H1 (cell line): ENCODE results near the gene KATNAL1. TPM values are rescaled to one million over a fixed set of nuclear protein-coding genes. Genes with fewer than 3 reads are reported as not detected.

Experiments used
- ASH2L ChIP-seq: fragments of 200-600, 300-600 bp; sonication (generic); IDR thresholded peaks from one replicate; pipeline ENCODE4 v1.7.1; 2017; ENCODE audit warnings: low read length
- BCL11A ChIP-seq, 2 experiments: IDR thresholded peaks; one replicate each; pipeline ENCODE4 v1.6.1; 2011; ENCODE audit warnings: low read depth in 2 of 2, low read length in 2 of 2, mild to moderate bottlenecking in 2 of 2
- CBX5 ChIP-seq: fragments of 300-800, 300-1000 bp; sonication (generic); IDR thresholded peaks from 2 replicates; pipeline ENCODE4 v1.7.1; 2016; ENCODE audit warnings: antibody characterized with exemption, low read length, low read depth
- CHD1 ChIP-seq: IDR thresholded peaks from 2 replicates; pipeline ENCODE4 v1.6.1; 2012; ENCODE audit warnings: low read depth, low read length, improper control_type of control experiment
- CHD2 ChIP-seq: IDR thresholded peaks from 2 replicates; pipeline ENCODE4 v1.6.1; 2012; ENCODE audit warnings: low read length, improper control_type of control experiment
- EGR1 ChIP-seq: IDR thresholded peaks from 2 replicates; pipeline ENCODE4 v1.6.1; 2011; ENCODE audit warnings: low read depth, low read length, borderline replicate concordance
- GTF2F1 ChIP-seq: IDR thresholded peaks from 2 replicates; pipeline ENCODE4 v1.6.1; 2012; ENCODE audit warnings: low read depth, low read length, improper control_type of control experiment, borderline replicate concordance
- JUND ChIP-seq: IDR thresholded peaks from 2 replicates; pipeline ENCODE4 v1.6.1; 2011; ENCODE audit warnings: mild to moderate bottlenecking, improper control_type of control experiment, low read length
- KDM1A ChIP-seq: fragments of 200-600, 300-600 bp; sonication (generic); IDR thresholded peaks from 2 replicates; pipeline ENCODE4 v1.7.1; 2016; ENCODE audit warnings: mild to moderate bottlenecking, low read length, borderline replicate concordance
- KDM4A ChIP-seq: IDR thresholded peaks from one replicate; pipeline ENCODE4 v1.7.1; 2012; ENCODE audit warnings: low read depth, mild to moderate bottlenecking, moderate library complexity, low read length, inconsistent platforms; ENCODE audit not compliant: severe bottlenecking
- MAFK ChIP-seq: IDR thresholded peaks from 2 replicates; pipeline ENCODE4 v1.6.1; 2012; ENCODE audit warnings: low read depth, mild to moderate bottlenecking, improper control_type of control experiment, low read length
- NRF1 ChIP-seq: IDR thresholded peaks from 2 replicates; pipeline ENCODE4 v1.6.1; 2011; ENCODE audit warnings: mild to moderate bottlenecking, low read depth, low read length, improper control_type of control experiment
- RNF2 ChIP-seq: fragments of 200-900, 300-1000 bp; sonication (generic); IDR thresholded peaks from 2 replicates; pipeline ENCODE4 v1.7.1; 2016; ENCODE audit warnings: borderline replicate concordance, low read depth, mild to moderate bottlenecking, antibody characterized with exemption, low read length; ENCODE audit not compliant: poor library complexity, severe bottlenecking; ENCODE audit errors: missing control alignments
- SAP30 ChIP-seq: fragments of 300-600 bp; sonication (generic); IDR thresholded peaks from 2 replicates; pipeline ENCODE4 v1.7.1; 2012; ENCODE audit warnings: low read length, moderate library complexity, mild to moderate bottlenecking, inconsistent platforms; ENCODE audit not compliant: insufficient read depth, insufficient replicate concordance
- SIN3A ChIP-seq, 2 experiments: IDR thresholded peaks in 1 of 2; conservative IDR thresholded peaks in 1 of 2; 2 replicates each; pipeline ENCODE4 v1.6.1; 2011 to 2012; ENCODE audit warnings: low read length in 2 of 2, improper control_type of control experiment in 1 of 2, low read depth in 1 of 2, mild to moderate bottlenecking in 1 of 2
- SP4 ChIP-seq: IDR thresholded peaks from 2 replicates; pipeline ENCODE4 v1.6.1; 2012; ENCODE audit warnings: low read length, inconsistent platforms
- TAF1 ChIP-seq: IDR thresholded peaks from 2 replicates; pipeline ENCODE4 v1.6.1; 2011; ENCODE audit warnings: mild to moderate bottlenecking, low read depth, low read length
- TBP ChIP-seq: IDR thresholded peaks from 2 replicates; pipeline ENCODE4 v1.6.1; 2011; ENCODE audit warnings: low read depth, low read length, improper control_type of control experiment
- TCF12 ChIP-seq: IDR thresholded peaks from 2 replicates; pipeline ENCODE4 v1.6.1; 2011; ENCODE audit warnings: low read depth, mild to moderate bottlenecking, low read length
- polyA plus RNA-seq, 7 experiments: library from polyadenylated mRNA; depleted of rRNA in 3 of 7; stranded (reverse) in 5 of 7; unstranded in 2 of 7; fragments of >200 nt in 5 of 7; fragments of 200-250 nt in 2 of 7; gene quantifications; 1 replicate in 5 of 7; 2 replicates in 1 of 7; 4 replicates in 1 of 7; pipeline versions ENCODE4 v1.2.1 to v1.2.3, GENCODE V29; 2011 to 2013; ENCODE audit warnings: missing spikeins in 2 of 7, mixed read lengths in 2 of 7
- total RNA-seq: library from RNA; stranded (reverse); fragmentation: NEBNext Ultra II Directional; extraction: Animal tissue kit (Norgen Biotek cat#: 25700); gene quantifications from 2 replicates; pipeline ENCODE4 v1.2.1, GENCODE V29; 2021
- TF ChIP-seq, protein P1 (sequence below): IDR thresholded peaks from 2 replicates; pipeline ENCODE4 v1.6.1; 2011; ENCODE audit warnings: low read length, improper control_type of control experiment
- TF ChIP-seq, protein P2 (sequence below): IDR thresholded peaks from 2 replicates; pipeline ENCODE4 v1.6.1; 2011; ENCODE audit warnings: low read depth, mild to moderate bottlenecking, low read length; ENCODE audit not compliant: insufficient read depth
- TF ChIP-seq, protein P3 (sequence below), 3 experiments: IDR thresholded peaks; 1 replicate in 2 of 3; 2 replicates in 1 of 3; pipeline versions ENCODE4 v1.5.1 to v1.6.1; 2011; ENCODE audit warnings: low read length in 3 of 3, mild to moderate bottlenecking in 3 of 3, inconsistent platforms in 2 of 3, low read depth in 1 of 3, moderate library complexity in 1 of 3; ENCODE audit not compliant: insufficient read depth in 1 of 3; ENCODE audit errors: control extremely low read depth in 1 of 3

KATNAL1 gene
- total and polyA plus RNA-seq, 2 of the 8 experiments (the other 6 are each of a cell fraction or from before 2014, with no cell fraction given) = 4.0 to 13.2 TPM

DNA sequence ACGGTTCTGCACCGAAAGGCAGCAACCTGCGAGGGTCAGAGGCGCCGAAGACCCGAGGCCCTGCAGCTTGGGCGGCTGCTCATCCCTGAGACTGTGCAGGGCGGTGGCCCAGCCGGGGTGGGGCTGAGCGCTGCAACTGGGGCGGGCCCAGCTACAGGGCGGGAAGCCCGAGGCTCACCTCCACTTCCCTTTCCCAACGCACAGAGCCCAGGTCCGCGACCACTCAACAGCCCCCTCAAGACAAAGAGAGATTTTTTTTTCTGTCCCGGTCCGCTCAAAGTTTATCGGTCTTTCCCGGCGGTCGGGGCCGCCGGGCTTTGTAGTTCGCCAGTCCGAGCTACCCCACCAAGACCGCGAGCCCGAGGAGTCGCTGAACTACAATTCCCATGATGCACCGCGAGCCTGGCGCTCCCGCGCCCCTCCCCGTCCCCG is 573 bp downstream of the KATNAL1 start (continued):
- TF ChIP-seq KDM4A (no peak), SP4 (no peak), GTF2F1 (no peak), CHD1 (no peak), EGR1 (no peak), MAFK (no peak), JUND (no peak), ASH2L (peak; percentile 26), CHD2 (no peak), TBP (peak; percentile 51; the same call in 1 of the 2 replicates), SIN3A (conservative IDR thresholded peaks at IDR 0.05 in 1 of 2, IDR thresholded peaks at IDR 0.05 in 1 of 2; ENCODE audit: low read depth in 1 of 2, low read length in 2 of 2) (0 out of 4 replicates have a peak, but pooled peaks of 1 of the 2 experiments have one; percentile 58), NRF1 (no peak), TAF1 (peak; percentile 72), TCF12 (no peak), SAP30 (no peak), RNF2 (no peak), CBX5 (no peak), BCL11A (IDR thresholded peaks at IDR 0.05; ENCODE audit: low read depth in 2 of 2, low read length in 2 of 2) (no peak), KDM1A (no peak)
- TF ChIP-seq, protein P1, sequence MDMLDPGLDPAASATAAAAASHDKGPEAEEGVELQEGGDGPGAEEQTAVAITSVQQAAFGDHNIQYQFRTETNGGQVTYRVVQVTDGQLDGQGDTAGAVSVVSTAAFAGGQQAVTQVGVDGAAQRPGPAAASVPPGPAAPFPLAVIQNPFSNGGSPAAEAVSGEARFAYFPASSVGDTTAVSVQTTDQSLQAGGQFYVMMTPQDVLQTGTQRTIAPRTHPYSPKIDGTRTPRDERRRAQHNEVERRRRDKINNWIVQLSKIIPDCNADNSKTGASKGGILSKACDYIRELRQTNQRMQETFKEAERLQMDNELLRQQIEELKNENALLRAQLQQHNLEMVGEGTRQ = no peak
- TF ChIP-seq, protein P2, sequence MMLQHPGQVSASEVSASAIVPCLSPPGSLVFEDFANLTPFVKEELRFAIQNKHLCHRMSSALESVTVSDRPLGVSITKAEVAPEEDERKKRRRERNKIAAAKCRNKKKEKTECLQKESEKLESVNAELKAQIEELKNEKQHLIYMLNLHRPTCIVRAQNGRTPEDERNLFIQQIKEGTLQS = no peak
- TF ChIP-seq, protein P3, sequence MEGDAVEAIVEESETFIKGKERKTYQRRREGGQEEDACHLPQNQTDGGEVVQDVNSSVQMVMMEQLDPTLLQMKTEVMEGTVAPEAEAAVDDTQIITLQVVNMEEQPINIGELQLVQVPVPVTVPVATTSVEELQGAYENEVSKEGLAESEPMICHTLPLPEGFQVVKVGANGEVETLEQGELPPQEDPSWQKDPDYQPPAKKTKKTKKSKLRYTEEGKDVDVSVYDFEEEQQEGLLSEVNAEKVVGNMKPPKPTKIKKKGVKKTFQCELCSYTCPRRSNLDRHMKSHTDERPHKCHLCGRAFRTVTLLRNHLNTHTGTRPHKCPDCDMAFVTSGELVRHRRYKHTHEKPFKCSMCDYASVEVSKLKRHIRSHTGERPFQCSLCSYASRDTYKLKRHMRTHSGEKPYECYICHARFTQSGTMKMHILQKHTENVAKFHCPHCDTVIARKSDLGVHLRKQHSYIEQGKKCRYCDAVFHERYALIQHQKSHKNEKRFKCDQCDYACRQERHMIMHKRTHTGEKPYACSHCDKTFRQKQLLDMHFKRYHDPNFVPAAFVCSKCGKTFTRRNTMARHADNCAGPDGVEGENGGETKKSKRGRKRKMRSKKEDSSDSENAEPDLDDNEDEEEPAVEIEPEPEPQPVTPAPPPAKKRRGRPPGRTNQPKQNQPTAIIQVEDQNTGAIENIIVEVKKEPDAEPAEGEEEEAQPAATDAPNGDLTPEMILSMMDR (IDR thresholded peaks at IDR 0.05; ENCODE audit: control extremely low read depth in 1 of 3, insufficient read depth in 1 of 3, low read depth in 1 of 3, low read length in 3 of 3) = no peak
